Activated CD4-positive, CD25-positive, alpha-beta regulatory T cell treated with anti-CD3 and anti-CD28 coated beads, Interleukin-2, amount 50 U/mL, for 16 hours (primary cell): ENCODE results near the gene BRF1.
"Not testable (repeated sequence)": the region's sequence is repeated elsewhere in the genome, so short reads cannot be mapped to it uniquely, and the experiment has no call there.

ENCODE experiments used
- DNase-seq: peaks from one replicate; pipeline ENCODE4 v3.0.0-alpha.2; 2020; ENCODE audit warnings: low read depth, low spot score

The BRF1 gene

GRCh38 chr14:105290621-105291346 lies 10.0 kb downstream of the BRF1 start:
- no peak for DNase-seq

- not testable (repeated sequence) for DNase-seq
Measured at GRCh38 chr14:105288936-105289335, 11.9 kb downstream of the BRF1 start.

- no peak for DNase-seq
Measured at GRCh38 chr14:105287249-105288102, 13.3 kb downstream of the BRF1 start.

- DNase-seq: no peak
Measured at GRCh38 chr14:105286759-105287144, 14.0 kb downstream of the BRF1 start.

- DNase-seq: no peak
Measured at GRCh38 chr14:105285174-105285573, 15.6 kb downstream of the BRF1 start.

- no peak for DNase-seq
Measured at GRCh38 chr14:105283899-105284298, 16.9 kb downstream of the BRF1 start.

GRCh38 chr14:105283028-105283427 lies 17.8 kb downstream of the BRF1 start:
- no peak for DNase-seq

- no peak for DNase-seq
Measured at GRCh38 chr14:105282098-105282725, 18.6 kb downstream of the BRF1 start.

GRCh38 chr14:105281371-105282097 lies 19.3 kb downstream of the BRF1 start:
- DNase-seq: no peak

- DNase-seq: no peak
Measured at GRCh38 chr14:105280525-105280924, 20.3 kb downstream of the BRF1 start.

- no peak for DNase-seq
Measured at GRCh38 chr14:105279642-105280361, 21.0 kb downstream of the BRF1 start.

GRCh38 chr14:105277448-105277847 lies 23.4 kb downstream of the BRF1 start:
- DNase-seq: not testable (repeated sequence)

- DNase-seq: no peak
Measured at GRCh38 chr14:105275267-105275946, 25.4 kb downstream of the BRF1 start.

- DNase-seq: no peak
Measured at GRCh38 chr14:105274637-105275036, 26.2 kb downstream of the BRF1 start.

GRCh38 chr14:105273062-105273461 lies 27.7 kb downstream of the BRF1 start:
- DNase-seq: no peak

- no peak for DNase-seq
Measured at GRCh38 chr14:105272623-105273022, 28.2 kb downstream of the BRF1 start.

GRCh38 chr14:105271224-105271890 lies 29.4 kb downstream of the BRF1 start:
- no peak for DNase-seq

- DNase-seq: no peak
Measured at GRCh38 chr14:105269405-105269804, 31.4 kb downstream of the BRF1 start.

- no peak for DNase-seq
Measured at GRCh38 chr14:105268736-105269354, 32.0 kb downstream of the BRF1 start.
